HG03135 (cell line): ENCODE results near the gene RHBDL1.
A peak's percentile ranks its signal among the peaks of the same experiment; 100 is the strongest.

Source experiments
- ATAC-seq: cut with Tn5 transposase; IDR thresholded peaks from one replicate; pipeline ENCODE4 v1.9.1; 2021; ENCODE audit warnings: mild to moderate bottlenecking, moderate library complexity; ENCODE audit not compliant: unreplicated experiment

The RHBDL1 gene

DNA sequence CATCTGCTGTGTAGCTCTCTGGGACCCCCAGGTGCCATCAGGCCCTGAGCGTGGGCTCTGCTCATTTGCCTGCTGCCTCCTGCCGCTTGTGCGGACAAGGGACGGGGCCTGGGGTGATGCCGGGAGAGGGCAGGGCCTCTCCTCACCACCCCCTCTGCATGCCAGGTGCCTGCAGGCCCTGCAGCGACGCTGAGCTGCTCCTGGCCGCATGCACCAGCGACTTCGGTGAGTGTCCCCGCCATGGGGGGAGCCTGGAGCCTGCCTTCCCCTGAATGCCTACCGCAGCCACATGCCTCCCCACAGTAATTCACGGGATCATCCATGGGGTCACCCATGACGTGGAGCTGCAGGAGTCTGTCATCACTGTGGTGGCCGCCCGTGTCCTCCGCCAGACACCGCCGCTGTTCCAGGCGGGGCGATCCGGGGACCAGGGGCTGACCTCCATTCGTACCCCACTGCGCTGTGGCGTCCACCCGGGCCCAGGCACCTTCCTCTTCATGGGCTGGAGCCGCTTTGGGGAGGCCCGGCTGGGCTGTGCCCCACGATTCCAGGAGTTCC, 41.4 kb downstream of the RHBDL1 start:
- ATAC-seq: no peak

DNA sequence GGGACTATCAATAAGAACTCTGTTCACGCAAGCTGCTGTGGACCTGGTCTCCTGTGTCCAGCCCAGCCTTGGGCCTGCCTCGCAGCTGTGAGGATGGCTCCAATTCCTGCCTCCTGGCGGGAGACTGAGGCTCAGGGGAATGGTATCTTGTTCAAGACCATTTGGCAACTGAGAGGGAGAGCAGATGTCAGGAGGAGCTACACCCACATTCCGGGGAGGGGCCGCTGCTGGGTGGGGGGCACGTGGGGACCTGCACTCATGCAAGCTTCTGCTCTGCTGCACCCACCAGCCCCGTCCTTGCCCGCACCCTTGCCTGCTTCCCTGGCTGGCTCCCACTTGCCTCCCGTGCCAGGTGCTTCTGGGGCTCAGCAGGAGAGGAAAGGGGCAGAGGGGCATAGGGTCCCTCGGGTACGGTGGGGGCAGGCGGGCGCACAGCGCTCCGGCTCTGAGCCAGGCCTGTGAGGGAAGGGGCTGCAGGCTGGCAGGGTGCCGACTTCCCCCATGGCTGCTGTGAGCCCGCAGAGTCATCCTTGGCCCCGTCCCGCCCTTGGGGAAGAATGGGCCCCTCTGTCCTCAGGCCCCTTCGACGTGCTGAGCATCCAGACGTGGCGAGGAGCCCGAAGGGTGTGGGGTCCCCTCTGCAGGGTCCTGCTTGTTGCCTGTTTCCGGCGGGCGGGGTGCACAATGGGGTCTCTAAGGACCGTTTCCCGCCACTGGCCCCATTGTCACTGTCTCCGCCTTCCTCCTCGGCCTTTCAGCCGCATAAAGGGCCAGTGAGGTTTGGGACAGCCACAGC, 42.2 kb downstream of the RHBDL1 start:
- ATAC-seq: no peak

DNA sequence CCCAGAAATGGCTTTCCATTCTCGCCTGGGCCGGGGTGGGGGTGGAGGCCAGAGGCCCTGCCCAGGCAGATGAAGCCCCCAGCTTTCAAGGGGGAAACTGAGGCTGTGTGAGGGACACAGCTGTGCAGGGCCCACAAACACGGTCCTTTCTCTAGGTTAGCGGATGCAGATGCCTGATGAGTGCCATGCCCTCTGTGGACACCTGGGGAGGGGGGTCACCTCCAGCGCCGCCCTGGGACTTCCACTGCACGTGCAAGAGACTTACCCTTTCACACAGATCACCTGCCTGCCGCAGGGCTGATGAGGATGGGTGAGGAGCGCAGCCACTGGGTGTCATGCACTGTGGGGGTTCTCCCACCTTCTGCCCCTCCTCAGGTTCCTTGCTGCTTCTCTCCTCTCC, 42.9 kb downstream of the RHBDL1 start:
- no peak for ATAC-seq

DNA sequence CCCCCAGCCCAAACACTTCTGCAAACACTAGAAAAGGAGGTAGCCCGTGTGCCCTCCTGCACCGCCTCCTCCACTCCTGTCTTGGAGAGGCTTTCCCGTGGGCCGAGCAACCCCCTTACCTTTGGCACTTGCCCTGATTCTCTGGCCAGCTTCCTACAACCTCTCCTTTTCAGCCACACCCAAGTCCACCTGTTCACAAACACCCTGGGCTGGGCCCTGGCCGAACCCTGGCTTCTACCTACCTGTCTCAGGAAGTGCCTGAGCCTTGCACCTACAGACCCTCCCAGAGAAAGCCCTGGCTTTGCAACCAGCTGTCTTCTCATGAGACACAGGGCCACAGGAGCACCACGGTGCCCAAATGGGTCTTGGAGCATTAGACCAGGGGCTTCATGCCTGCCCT, 43.5 kb downstream of the RHBDL1 start:
- ATAC-seq: no peak

DNA sequence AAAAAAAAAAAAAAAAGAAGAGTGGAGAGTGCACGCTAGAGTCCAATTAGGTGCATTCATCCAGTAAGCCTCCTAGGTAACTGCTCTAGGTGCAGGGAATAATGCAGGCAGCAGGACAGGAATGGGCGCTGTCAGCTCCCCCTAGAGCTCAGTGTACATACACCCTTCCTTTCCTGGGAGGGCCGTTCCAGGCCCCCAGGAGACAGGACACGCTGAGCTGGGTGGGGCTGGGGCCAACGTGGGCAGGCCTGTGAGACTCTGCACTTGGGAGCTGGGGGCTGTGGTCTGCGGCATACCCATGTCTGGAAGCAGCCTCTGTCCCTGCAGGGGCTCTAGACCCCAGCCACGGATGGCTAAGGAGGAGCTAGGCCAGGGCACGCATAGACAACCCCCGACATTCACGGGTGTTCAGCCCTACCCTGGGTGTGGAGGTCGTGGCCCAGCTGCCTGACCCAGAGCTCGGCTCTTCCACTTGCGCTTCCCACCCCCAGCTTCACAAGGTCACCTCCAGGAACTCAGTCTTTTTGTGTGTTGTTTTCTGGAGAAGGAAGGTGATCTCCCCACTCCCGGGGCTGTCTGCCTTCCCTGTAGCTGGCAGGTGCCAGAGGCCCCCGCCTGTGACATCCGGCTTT, 44.5 kb downstream of the RHBDL1 start:
- no peak for ATAC-seq

DNA sequence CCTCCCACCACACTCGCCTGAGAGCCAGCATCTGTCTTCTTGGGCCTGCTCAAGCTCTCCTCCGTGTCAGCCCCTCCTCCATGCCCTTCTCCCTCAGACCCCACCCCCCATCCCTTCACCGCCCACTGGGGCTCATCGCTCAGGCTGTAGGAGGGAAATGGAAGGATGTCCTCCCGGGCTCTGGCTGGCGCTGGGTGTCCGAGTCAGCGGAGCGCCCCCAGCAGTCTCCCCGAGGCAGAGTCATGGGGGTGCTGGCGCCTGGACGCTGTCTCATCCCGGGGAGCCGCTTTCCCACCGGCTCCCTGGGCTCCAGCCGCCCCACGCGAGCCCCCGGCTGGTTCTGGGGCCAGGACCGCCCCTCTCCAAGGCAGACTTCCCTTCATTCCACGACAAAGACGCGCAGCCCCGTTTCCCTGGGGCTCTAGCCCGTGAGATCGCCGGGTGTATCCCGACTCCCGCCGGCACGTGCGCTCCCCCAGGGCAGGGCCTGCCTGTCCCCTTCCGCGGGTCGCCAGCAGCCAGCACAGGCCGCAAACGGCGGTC, 45.0 kb downstream of the RHBDL1 start:
- peak; percentile 19 for ATAC-seq

DNA sequence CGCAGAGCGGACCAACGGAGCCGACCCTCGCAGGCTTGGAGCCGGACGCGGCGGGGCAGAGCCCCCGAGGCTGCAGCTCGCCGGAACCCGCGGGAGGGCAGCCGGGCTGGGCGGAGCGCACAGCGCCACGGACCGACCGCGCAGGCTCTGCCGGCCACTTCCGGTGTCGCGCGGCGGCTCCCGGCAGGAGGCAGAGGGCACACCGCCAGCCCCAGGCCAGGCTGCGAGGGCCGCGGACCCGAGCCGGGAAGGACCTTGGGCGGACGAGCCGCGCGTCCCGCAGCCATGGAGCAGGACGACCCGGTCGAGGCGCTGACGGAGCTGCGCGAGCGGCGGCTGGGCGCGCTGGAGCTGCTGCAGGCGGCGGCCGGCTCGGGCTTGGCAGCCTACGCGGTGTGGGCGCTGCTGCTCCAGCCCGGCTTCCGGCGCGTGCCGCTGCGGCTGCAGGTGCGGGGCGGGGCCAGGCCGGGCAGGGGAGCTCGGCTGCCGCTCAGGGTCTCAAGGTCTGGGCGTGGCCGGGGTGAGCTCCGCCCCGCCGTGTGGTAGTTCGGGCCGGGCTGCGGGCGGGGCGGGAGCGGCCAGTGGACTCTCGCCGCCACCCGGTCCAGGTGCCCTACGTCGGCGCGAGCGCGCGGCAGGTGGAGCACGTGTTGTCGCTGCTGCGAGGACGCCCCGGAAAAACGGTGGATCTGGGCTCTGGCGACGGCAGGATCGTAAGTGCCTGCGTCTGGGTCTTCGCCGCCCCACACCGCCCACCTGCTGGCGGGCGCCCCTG, 45.7 kb downstream of the RHBDL1 start, which contains the start of gene ANTKMT:
Gene ANTKMT, plus strand, starts transcription at position 157 of the 775 bp plus-strand sequence. Its CDS starts 129 bp downstream, at position 286.
- peak; percentile 64 for ATAC-seq

DNA sequence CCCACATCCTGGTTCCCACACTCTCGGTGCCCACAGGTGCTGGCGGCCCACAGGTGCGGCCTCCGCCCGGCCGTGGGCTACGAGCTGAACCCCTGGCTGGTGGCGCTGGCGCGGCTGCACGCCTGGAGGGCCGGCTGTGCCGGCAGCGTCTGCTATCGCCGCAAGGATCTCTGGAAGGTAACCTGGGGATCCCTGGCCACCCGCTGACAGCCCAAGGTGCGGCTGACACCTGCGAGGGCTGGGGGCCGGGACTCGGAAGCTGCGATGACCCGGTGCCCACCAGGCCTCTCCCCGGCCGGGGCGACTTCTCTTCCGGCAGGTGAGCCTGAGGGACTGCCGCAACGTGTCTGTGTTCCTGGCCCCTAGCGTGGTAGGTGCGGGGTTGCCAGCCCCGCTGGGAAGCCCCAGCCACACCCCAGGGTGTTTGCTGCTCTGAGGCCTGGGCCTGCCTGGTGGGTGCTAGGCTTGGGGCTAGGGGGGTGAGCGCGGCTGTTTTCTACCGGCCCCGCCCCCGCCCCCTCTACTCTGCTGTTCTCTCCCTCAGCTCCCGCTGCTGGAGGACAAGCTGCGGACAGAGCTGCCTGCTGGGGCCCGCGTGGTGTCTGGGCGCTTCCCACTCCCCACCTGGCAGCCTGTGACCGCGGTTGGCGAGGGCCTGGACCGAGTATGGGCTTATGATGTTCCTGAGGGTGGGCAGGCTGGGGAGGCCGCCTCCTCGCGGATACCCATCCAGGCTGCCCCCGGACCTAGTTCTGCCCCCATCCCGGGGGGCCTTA, 46.5 kb downstream of the RHBDL1 start:
- ATAC-seq: no peak

DNA sequence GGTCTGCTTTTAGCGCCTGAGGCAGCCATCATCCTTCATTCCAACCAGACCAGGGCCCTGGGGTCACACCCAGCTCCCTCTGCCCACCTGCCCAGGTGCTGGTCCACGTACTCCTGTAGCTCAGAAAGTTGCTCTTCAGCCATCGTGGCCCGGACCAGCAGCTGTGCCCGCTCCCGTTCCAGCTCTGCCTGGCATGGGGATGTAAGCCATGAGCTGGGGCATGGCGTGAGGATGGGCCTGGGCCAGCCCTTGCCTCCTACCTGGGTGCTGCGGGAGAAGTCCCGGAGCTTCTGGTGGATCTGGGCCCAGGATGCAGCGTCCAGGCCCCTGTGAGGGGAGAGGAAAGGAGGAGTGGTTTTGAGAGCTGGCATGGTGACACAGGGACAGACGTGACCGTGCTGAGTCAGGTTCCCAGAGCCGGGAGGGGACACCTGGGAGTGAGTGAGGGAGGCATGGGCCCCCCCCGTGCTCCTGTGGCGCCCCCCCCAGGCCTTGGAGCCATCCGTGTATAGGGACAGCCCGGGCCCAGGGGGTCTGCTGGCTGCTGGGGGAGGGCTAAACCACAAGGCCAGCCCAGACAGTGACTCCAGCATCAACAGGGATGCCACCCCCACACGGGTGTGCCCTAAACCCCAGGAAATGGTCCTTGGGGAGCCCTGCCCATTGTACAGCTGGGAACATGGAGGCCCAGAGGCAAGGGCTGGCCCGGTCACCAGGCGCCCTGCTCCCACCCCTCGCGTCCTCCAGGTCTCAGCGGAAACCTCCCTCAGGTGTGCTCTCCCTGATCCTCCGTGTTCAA, 47.6 kb downstream of the RHBDL1 start:
- no peak for ATAC-seq

DNA sequence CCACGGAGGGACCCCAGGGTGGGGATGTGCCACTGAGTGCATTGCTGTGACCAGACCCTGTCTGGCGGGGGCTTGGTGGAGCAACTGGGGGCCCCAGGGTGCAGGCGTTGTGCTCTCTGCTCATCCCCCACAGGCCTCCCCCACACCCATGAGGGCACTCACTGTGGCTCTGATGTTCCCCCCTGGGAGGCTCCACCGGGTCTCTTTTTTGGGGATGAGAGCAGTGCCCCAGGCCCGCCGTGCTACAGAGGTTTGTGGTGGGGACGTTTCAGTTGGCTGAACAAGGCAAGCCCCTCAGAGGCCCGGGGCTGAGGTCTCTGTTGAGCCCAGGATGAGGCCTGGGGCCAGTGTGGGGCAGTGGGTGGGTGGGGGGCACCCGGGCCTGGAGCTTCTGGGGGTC, 48.2 kb downstream of the RHBDL1 start:
- ATAC-seq: no peak

DNA sequence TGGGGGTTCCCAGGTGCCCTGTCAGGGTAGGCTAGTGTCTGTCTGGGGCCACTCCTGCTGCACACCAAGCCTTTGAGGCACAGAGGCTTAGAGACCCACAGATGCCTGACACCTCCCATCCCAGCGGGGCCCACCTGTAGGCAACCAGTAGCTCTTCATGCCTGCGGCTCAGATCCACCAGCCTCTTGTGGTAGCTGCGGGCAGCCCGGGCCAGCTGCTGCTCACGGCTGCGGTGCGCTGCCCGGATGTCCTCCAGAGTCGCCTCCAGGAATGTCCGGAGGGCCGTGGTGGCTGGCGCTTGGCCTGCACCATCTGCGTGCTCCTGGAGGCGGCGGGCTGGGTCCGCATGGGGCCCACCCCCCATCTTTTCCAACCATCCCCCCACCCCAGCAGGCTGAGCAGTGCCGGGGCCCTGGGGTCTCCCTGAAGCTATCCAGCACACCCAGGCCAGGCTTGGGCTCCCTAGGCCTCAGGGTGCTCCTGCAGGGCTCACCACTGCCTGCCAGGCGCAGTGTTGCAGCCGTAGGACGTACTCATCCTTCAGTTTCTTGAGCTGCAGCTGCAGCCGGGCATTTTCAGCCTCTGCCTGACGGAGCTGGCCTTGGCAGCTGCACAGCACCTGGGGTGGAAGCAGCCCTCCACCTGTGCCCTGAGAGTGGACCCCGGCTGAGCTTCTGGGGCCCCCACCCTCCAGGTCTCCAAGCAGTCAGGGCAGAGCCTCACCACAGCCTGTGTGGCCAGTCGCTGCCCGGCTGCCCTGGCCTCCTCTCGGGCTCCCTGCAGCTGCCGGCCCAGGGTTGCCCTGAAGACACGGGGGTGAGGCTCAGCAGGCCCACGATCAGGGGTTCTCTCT, 48.9 kb downstream of the RHBDL1 start:
- no peak for ATAC-seq

DNA sequence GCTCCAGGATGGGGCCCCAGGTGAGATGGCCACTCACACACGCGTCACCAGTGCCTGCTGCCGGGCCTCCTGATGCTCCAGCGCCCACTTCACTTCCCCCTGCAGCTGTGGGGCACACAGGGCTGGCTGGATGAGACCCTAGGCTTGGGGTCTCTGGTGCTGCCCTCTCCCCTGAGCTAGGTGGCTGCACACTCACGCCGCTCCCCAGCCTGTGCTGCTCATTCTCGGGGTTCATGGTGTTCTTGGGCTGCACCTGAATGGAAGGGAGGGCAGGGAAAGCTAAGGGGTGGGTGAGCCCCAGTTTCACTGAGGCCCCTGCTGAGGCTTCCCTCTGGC, 49.5 kb downstream of the RHBDL1 start:
- ATAC-seq: no peak

DNA sequence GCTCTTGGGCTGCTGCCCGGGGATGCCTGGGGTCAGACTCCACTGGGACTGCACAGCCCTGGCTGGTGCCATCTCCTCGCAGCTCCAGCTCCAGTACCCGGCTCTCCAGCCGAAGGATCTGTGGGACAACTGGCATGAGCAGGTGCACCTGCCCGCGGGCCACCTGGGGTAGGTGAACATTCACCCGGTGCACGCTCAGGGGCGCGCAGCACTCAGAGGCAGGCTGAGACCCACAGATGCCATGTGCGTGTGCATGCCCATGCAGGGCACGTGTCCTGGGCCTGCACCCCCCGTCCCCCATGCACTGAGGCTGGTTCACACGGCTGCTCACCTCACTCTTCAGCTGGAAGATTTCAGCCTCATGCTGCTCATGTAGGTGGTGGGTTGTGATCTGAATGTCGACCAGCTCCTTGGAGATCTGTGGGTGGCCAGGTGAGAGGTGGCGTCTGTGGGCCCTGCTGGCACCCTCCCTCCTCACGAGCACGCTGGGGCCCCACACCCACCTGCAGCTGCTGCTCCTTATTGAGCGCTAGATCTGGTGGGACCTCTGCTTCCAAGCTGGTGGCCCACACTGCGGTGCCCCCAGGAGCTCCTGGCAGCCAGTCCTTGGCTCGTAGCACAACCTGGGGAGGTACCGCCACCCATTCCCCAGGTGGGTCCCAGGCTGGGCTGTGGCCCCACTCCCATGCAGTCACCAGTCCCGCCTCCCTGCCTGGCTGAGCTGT, 50.2 kb downstream of the RHBDL1 start:
- ATAC-seq: no peak

DNA sequence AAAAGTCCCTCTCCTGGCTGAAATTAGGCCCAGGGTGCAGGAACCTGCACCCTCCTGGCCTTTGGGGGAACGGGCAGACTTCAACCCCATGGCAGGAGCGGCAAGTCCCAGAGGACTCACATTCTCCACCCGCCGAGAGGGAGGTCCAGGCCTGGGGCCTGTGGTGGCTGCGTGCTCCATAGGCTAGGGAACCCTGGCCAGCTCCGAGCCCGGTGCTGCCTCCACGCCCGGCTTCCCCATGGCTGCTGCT, 50.6 kb downstream of the RHBDL1 start:
- no peak for ATAC-seq

DNA sequence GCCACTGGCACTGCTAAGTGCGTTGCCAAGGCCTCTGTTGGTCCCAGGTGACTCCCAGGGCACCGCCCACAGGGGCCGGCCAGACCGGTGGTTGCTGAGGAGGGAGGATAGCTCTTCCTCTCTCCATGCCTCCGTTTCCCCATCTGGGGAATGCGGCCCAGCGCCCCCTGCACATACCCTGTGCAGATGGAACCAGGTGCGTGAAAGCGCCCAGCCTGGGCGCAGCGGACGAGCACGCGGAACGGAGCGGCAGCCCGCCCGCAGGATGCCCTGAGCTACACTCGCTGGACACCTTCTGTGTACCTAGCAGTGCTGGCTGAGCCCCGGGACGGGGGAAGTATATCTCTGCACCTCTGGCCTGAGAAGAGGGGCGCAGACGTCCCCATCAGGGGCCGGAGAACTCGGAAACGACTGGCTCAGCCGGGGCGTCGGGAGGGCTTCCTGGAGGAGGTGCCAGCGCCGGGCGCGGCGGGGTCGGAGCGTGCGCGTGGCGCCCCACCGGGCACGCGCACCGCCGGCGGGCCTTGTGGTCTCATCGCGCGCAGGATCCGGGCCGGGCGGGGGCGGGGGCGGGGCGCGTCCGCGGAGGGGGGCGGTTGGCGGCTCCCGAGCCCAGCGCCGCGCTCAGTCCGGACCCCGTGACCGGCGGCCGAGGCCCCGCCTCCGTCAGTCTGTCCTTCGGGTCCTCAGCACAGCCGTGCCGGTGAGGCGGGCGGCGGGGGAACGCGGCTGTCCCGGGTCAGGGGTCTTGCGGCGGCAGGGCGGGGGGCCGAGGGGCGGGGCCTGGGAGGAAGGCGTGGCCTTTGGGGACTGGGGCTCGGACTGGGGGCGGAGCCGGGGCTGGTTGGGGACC, 51.2 kb downstream of the RHBDL1 start, which contains the start of the genes CCDC78 and HAGHL:
Gene CCDC78, minus strand, starts transcription at position 6 of the 853 bp plus-strand sequence. CDS start 76 bp downstream, outside the sequence.
Gene HAGHL, plus strand, starts transcription at position 669 of the 853 bp plus-strand sequence. CDS start 404 bp downstream, outside the sequence.
- ATAC-seq: no peak

DNA sequence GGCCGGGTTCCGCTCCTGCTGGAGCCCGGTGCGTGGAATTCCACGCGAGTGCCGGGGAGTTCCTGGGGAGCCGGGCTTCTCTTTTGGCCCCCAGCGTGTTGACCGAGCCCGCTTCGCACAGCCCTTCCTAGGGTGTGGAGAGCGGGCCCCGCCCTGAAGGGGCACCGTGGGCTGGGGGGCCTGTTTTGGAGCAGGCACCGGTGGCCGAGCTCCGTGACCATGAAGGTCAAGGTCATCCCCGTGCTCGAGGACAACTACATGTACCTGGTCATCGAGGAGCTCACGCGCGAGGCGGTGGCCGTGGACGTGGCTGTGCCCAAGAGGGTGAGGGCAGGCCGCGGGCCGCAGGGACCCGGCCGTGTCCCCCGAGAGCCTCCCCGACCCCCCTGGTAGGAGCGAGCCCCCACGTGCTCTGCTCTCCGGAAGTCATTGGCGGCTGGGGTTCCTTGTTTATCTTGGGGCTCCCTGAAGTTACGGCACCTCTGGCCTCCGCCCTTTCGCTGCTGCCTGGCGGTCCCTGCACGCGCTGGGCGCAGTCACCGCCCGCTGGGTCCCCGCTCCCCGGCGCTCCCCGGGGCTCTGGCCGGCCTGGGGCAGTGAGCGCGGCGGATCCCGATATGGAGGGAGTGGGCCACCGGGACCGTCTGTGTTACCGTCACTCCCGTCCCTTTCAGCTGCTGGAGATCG, 52.0 kb downstream of the RHBDL1 start:
- no peak for ATAC-seq
